DMS53 (cell line): ENCODE measurements around the gene AHSG.

Experiments
- DNase-seq: peaks from one replicate; lab custom pipeline; 2025; lab: John Stamatoyannopoulos, UW

AHSG gene

DNA sequence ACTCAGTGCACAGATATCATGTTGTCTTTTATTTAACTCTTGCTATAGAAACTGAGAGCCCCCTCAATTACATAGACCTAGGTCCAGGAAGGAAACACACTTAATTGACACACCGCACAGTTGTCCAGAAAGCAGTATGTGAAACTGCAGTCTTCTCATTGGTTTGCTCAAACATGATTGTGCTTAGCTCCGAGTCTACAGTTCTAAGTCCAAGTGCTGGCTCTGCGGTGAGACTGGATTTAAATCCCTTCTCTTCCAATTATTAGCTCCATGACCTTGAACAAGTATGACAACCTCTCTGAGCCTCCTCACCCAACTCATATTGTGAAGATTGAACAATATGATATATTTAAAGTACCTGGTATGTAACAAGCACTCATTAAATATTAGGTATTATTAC lies 19.0 kb upstream of the AHSG start:
- no peak for DNase-seq

DNA sequence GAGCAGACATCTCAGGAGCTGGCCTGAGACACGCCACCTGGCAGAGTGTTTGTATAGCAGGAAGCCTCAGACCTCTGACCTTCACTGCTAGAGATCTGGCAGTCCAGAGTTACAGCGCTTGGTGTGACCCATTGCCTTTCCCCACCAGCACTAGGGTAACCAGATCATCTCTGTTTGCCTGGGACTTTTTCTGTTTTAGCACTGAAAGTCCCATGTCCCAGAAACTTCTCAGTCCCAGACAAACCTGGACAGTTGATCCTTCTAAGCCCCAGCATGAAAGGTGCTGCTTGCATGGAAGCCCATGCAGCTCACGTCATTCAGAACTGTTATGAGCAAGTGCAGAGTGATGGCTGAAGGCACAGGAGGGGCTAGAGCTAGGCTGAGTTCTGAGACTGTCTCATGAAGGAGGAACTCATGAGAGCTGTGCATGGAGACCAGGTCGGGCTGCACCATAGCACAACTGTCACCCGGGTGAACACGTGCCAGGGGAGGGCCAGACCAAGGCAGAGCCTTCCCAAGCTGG lies 18.2 kb upstream of the AHSG start:
- DNase-seq = peak; percentile 40

DNA sequence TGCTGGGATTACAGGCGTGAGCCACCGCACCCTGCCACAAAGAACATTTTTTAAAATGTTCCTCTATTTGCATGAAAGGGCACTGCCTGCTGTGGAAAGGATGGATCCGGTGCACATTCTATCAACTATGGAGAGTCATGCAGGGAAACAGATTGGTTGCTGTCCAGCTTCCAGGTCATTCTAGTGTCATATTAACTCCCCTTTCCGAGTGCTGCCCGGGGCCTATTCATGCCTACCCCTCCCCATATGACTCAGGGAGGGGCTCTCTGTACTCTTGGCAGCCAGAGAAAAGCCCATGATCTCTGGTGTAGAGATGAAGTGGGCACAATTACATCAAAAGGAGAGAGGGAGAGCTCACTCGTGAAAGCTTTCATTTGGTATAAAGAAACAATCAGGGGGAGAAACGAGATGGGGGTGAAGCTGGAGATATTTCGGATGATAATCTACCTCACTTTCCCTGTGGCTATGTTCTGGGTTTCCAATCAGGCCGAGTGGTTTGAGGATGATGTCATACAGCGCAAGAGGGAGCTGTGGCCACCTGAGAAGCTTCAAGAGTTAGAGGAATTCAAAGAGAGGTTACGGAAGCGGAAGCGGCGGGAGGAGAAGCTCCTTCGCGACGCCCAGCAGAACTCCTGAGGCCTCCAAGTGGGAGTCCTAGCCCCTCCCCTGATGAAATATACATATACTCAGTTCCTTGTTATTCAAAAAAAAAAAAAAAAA lies 16.1 kb upstream of the AHSG start:
- DNase-seq = peak; percentile 30

DNA sequence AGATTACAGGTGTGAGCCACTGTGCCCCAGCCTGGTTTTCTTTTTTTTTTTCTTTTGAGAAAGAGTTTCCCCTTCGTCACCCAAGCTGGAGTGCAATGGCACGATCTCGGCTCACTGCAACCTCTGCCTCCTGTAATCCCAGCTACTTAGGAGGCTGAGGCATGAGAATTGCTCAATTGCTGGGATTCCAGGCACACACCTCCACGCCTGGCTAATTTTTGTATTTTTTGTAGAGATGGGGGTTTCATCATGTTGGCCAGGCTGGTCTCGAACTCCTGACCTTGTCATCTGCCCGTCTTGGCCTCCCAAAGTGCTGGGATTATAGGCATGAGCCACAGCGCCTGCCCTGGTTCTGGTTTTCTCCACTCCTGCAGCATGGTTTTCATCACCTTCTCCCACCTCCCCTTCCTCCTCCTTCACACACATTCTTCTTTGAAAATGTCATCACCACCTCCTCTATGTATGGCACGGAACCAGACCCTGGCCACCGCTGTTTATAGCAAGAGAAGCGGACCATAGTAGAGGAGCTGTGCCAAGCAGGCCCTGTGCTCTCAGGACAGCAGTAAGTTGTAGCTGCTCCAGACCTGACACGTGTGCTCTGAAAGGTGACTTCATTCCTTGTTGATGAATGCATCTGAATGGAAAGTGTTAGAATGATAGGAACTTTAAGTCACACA lies 14.6 kb upstream of the AHSG start:
- DNase-seq = no peak

DNA sequence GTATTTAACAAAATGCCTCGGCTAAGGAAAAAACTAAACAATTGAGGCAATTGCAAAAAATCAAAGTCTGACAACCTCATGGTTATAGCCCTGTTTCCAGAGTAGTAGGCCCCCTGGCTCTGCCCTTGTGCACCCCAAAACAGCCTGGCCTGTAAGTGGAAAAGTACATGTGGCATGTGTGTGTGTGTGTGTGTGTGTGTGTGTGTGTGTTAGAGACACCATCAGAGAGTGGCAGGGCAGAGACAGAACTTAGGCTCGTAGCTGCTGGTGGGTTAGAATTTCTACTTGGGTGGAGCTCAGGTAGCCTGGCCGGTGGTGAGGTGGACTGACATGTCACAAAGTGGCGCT lies 14.1 kb upstream of the AHSG start:
- no peak for DNase-seq

DNA sequence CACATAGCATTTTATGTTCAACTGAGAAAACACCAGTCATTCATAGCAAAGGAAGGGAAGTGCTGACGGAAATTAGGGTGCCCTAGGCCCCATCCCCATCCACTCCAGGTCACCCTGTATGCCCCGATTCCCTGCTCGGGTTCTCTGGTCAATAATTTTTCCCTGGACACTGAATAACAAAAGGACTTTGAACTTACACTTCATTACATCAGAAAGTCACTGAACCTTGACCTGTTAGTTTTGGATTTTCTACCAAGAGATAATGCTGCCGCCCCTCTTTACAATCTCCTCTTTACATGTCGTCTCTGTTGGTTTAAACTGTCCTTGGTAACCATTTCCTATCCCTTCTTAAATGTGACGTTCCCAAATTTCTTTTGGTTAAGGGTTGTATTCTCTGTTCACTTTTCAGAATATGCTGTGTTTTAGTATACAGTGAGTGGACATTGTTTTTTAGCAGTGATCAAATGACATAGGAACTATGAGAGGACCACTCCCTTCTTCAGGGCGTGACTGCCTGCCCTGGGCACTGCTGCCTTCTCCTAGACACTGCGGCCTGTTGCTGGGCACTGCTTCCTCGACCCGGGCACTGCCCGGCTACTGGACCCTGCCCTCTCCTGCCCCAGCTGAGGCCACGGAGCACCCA lies 13.6 kb upstream of the AHSG start:
- DNase-seq = no peak

DNA sequence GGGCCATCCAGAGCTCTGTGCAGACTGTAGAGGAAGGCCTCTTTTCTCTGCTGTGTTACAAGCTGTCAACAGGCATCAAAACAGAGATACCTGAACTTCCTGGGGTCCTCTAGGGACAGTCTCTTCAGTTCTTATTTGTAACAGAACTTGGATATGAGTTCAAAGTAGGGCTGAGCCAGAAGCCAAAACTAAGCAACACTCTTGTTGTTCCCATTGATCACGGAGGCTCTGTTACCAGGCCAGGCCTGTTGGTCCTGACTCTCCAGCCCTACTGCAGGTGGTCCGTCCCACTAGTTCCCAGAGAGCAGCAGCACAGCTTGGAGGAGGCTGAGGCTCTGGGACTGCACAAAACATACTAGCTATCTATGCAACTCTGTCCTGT lies 13.1 kb upstream of the AHSG start:
- DNase-seq = no peak

DNA sequence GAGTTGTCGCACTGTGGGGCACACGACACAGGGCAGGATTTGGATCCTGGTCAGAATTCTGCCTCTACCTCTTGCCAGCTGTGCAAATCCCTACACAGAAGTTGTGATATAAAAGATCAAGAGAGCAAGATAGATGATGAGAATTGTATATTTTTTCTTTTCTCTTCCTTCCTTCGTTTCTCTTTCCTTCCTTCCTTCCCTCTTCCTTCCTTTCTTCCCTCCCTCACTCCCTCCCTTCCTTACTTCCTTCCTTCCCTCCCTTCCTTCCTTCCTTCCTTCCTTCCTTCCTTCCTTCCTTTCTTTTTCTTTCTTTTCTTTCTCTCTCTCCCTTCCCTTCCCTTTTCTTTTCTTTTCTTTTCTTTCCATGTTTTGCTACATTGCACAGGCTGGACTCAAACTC lies 12.0 kb upstream of the AHSG start:
- DNase-seq = no peak

DNA sequence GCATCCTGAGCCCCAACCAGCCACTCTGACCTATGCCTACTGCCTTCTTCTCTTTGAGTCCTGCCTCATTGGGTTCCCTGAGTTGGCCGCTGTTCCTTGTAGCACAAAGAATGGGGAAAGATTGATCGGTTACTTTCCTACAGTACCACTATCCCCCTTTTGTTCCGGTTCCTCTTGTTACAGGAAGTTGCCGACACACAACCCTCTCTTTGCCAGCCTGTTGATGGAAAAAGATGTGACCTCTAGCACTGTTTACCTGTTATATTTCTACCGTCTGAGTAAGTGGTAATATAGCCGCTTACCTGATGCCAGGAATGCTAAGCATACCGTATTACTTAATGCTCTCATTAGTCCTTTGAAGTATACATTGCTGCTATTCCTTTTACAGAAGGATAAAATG lies 9.7 kb upstream of the AHSG start:
- DNase-seq = no peak

DNA sequence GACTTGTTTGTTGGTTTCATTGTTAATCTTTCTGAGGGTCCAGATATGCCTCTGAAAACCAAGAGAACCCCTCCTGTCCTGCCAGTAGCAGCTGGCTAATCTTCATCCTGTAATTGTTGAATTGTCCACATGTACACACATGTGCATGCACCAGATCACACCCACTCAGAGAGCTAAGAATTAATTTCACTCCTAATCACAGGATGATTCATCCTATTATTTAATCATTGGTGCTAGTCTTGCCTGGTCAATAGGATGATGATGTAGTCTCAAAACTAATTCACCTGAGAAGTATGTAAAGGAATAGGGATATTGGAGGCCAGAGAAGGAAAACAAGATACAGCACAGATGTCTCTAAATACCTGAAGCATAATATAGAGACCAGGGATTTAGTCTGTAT lies 7.8 kb upstream of the AHSG start:
- no peak for DNase-seq

DNA sequence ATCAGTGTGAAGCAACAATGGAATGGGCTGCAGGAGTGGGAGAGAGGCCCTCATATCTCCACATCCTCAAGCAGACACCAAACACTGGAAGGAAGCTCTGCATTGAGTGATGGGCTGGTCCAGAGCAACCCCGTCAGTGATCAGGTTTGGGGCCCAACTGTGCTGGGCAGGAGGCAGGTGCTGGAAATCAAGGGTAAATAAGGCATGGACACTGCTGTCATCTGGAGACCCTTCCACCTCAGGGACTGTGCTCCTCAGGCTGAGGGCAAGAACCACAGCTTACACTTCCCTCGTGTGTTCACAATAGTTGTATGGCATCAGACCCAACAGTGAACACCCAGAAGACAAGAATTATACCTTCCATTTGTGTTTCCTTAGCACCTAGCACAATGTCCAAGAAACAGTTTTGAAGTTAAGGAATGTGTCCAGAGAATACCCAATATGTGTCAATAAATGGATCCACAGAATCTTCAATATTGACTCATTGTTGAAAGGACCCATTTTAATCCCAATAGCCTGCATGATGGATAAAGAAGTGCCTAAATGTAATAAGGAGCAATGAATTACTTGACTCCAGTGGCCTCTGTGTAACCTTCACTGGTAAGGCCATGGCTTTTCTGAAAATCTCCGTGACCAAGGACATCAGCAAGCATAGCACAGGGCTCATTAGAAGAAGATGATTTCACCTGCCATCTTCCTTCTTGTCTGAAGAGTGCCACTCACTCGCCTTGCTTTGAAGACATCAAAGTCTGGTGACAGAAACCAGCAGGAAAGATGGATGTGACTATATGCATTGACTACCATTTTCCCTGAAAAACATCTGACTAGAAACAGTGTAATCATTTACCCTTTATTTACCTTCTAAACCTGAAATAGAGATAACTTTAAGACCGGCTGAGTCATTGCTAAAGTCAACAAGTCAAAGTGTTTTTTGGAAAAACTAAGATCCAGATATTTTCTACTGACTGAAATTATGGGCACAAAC lies 7.0 kb upstream of the AHSG start:
- DNase-seq = peak; percentile 69

DNA sequence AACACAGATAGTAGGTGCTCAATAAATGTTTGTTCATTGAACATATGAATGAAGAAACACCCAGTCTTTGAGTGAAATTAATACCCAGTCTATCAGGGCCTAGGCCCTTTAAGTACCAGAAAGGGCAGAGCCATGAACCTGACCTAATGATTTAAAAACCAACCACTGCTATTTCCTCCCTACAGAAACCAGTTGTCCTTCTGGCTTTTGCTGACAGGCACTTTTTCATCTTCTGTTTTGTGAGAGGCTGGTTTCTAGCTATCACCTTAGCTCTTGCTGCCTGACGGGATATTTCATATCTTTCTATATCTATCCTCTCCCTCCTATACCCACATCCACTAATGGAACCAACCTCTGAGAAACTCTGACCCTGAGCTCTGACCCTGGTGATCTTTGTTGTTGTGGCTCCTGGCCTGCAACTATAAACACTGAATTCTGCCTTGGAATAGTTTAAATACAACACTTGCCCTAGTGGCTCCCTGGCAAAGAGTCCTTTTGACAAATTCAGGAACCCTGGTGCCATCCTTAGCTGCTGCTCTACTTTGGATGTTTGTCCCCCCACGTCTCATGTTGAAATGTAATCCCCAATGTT lies 4.1 kb upstream of the AHSG start:
- DNase-seq = no peak

DNA sequence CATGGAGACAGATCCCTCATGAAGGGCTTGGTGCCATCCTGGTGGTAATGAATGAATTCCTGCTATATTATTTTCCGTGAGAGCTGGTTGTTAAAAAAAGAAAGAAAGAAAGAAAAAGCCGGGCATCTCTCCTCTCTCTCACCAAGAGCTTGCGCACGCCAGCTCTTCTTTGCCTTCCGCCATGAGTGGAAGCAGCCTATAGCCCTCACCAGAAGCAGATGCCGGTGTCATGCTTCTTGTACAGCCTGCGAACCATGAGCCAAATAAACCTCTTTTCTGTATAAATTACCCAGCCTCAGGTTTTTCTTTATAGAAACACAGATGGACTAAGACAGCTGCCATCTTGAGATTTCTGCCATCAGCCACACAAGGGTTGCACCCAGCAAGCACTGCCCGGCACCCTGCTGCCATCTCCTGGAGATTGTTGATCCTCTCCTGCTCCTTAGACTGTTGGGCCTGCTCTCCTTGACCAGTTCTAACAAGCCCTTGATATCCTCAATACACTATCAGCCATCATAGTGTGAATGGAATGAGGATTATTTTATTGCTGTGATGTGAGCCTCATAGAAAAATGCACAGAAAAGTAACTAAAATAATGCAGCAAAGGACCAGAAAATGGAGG lies 3.5 kb upstream of the AHSG start:
- DNase-seq = peak; percentile 40

DNA sequence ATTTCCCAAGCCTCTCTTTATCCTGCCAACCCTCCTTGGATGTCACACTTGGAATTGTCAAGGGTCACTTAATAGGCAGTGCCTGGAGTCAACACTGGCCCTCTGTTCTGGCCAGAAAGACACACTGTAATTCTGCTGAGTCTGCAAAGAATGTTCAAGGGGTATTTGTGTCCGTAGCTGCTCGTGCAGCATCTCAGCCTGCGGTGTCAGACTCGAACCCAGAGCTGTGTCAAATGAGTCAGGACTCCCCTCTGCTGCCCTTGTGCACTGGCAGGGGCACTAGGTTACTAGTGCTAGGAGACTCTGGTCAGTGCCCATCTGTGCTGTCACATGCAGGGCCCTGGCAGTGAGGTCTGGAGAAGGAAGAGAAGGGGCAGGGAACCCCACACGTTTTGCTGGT lies 795 bp upstream of the AHSG start:
- DNase-seq = no peak

DNA sequence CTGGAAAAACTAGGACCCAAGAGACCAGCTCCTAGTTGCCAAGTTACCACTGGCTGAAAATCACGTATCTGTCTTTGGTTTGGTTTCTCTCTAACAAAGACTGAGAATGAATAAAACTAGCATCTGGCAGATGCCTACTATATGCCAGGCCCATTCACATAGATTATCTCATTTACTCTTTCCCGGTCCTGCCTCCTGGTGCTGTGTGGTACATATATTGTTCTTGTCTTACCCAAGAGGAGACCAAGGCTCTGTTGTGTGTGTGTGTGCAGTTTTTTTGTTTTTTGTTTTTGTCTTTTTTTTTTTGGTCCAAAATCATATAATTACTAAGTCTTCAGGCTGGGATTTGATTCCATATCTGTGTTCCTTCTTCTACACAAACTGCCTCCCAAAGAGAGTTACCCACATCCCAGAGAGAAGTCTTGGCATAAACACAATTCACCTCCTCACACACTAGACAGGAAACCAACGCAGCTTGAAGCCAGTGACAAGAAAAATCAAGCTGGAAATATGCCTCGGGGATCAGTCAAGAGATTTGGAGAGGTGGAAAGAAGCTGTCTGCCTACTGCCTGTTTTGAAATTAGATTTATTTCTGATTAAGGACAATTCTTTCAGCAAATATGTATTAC lies 891 bp downstream of the AHSG start:
- DNase-seq = no peak

DNA sequence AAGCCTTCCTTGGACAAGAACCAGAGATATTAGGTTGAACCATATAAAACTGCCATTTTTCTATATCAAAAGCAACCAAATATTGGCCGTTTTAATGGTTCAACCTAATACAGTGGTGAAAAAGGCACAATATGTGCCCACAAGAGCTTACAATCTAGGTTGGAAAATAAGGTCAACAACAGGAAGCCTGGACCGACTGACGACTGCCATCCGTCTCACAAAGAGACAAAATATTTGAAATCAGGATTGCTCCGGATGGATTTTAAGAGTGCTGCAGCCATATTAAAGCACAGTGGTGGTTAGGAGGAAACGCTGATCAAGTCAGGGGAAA lies 1.4 kb downstream of the AHSG start:
- no peak for DNase-seq

DNA sequence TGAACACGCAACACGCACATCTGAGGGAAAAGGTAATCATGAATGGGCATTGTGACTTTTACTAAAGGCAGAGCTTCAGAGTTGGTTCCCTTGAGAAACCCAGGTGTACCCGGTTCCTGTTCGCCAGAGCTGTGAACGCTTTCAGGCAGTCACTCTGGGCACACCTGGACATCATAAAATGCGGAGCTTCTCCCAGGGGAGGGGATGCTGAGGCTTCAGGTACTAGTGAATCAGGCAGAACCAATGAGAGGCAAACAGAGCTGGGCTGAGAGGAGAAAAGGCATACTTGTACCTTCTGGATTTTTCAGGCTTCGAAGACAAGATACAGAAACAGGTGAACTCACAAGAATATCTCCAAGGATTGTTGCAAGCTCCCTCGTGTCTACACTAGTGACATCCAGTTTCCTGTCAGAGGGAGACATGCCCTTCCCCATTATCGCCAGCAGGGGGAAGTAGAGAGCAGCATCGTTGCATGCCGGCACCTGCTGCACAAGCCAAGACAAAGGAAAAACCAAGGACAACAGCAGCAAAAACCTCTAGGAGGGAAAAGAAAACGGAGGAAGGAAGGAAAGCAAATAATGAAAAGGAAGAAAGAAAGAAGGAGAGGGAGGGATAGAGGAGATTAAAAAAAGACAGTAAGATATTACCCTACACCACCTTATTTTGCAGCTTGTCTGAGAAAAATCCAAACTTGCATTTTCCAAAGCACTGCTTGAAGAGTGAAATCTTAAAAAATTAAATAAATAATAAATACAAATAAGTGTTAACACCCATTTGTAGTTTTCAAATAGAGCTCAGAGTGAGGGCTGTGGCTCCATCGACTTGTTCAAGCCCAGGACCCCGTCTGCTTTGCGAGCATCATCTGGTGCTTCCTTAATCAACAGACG lies 2.0 kb downstream of the AHSG start:
- DNase-seq = peak; percentile 75

DNA sequence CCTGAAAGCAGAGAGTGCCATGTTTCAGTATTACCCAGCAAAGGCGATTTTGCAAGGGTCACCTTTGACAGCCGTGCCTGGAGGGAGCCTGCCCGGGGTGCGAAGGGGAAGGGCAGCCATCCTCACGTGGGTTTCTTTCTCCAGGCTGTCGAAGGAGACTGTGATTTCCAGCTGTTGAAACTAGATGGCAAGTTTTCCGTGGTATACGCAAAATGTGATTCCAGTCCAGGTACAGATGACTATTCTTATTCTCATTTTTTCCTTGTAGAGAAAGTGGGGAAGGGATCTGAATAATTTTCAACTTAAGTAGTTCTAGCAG lies 3.4 kb downstream of the AHSG start:
- no peak for DNase-seq

DNA sequence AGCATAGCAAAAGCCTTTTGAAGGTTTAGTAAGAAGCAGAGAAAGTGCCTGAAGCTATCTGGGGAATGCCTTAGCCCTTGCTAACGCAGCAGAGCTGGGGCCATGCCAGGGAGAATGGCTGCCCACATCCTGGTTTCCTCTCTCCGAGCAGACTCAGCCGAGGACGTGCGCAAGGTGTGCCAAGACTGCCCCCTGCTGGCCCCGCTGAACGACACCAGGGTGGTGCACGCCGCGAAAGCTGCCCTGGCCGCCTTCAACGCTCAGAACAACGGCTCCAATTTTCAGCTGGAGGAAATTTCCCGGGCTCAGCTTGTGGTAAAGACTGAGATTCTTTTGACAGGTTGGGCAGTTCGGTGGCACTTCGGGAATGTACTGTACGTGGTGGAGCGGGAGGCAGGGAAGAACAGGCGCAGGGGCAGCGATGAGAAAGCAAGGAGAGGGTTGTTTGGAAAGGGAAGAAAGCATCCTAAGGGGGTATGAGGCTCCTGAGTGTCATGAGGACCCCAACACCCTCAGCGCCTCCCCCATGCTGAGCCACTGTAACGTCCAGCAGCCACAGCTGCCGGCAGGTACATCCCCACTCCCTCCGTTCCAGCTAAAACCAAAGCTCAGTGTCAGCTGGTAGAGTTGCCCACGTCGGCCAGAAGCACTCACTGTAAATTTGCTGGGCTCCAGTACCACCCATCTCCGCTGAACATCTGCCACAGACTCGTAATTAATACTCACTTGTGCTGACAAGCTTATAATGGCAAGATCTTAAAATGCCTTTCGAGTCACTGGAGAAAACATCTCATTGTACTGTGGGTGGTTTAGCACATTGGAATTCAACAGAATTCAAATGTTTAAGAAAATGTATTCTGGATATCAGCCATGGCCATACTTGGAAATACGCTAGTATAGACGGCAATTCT lies 4.4 kb downstream of the AHSG start:
- peak; percentile 88 for DNase-seq
